ENCODE measurements around the gene EHMT1. TPM values are rescaled to one million over a fixed set of nuclear protein-coding genes. Genes with fewer than 3 reads are reported as not detected.

Gene EHMT1
- total RNA-seq, 1 donor from 2014 or later = 159 TPM

- Mint-ChIP-seq H3K27me3 (no peaks in the 10 kb centered on the region), H3K27ac (no peak overlapping the region), H3K4me3 (ENCODE audit: low read depth) (no peak overlapping the region), H3K36me3 (ENCODE audit: insufficient read depth) (peaks cover 10% of the 10 kb centered on the region), H3K9me3 (ENCODE audit: low read depth) (no peaks in the 10 kb centered on the region), H3K4me1 (ENCODE audit: low read depth) (peaks cover 4% of the 10 kb centered on the region)
- TF ChIP-seq CTCF (IDR thresholded peaks at IDR 0.05; ENCODE audit: unreplicated experiment) = no peak
- DNase-seq (ENCODE audit: low spot score, unreplicated experiment) = no peak
Observed at GRCh38 chr9:137639303-137640051, 20.7 kb downstream of the EHMT1 start.

- Mint-ChIP-seq H3K36me3 (ENCODE audit: insufficient read depth) (peaks cover 15% of the 10 kb centered on the region), H3K27ac (no peak overlapping the region), H3K27me3 (no peaks in the 10 kb centered on the region), H3K4me3 (ENCODE audit: low read depth) (no peak overlapping the region), H3K9me3 (ENCODE audit: low read depth) (no peaks in the 10 kb centered on the region), H3K4me1 (ENCODE audit: low read depth) (peaks cover 10% of the 10 kb centered on the region)
- no peak for TF ChIP-seq CTCF (IDR thresholded peaks at IDR 0.05; ENCODE audit: unreplicated experiment)
- no peak for DNase-seq (ENCODE audit: low spot score, unreplicated experiment)
Observed at GRCh38 chr9:137640862-137641261, 22.1 kb downstream of the EHMT1 start.

GRCh38 chr9:137642118-137642601 is 23.4 kb downstream of the EHMT1 start:
- no peak for TF ChIP-seq CTCF (IDR thresholded peaks at IDR 0.05; ENCODE audit: unreplicated experiment)
- H3K36me3 Mint-ChIP-seq (ENCODE audit: insufficient read depth) = peaks cover 16% of the 10 kb centered on the region
- no peaks in the 10 kb centered on the region for H3K9me3 Mint-ChIP-seq (ENCODE audit: low read depth)
- H3K27ac Mint-ChIP-seq = no peak overlapping the region
- peaks cover 16% of the 10 kb centered on the region for H3K4me1 Mint-ChIP-seq (ENCODE audit: low read depth)
- no peak overlapping the region for H3K4me3 Mint-ChIP-seq (ENCODE audit: low read depth)
- H3K27me3 Mint-ChIP-seq = no peaks in the 10 kb centered on the region
- DNase-seq (ENCODE audit: low spot score, unreplicated experiment) = no peak

GRCh38 chr9:137642892-137643291 is 24.1 kb downstream of the EHMT1 start:
- DNase-seq (ENCODE audit: low spot score, unreplicated experiment) = no peak

GRCh38 chr9:137643921-137644320 is 25.1 kb downstream of the EHMT1 start:
- Mint-ChIP-seq H3K4me1 (ENCODE audit: low read depth) (peaks cover 17% of the 10 kb centered on the region), H3K9me3 (ENCODE audit: low read depth) (no peaks in the 10 kb centered on the region), H3K36me3 (ENCODE audit: insufficient read depth) (peaks cover 16% of the 10 kb centered on the region), H3K4me3 (ENCODE audit: low read depth) (no peak overlapping the region), H3K27me3 (no peaks in the 10 kb centered on the region), H3K27ac (no peak overlapping the region)
- no peak for DNase-seq (ENCODE audit: low spot score, unreplicated experiment)
- no peak for TF ChIP-seq CTCF (IDR thresholded peaks at IDR 0.05; ENCODE audit: unreplicated experiment)

More at GRCh38 chr9:137642892-137643291, 24.1 kb downstream of the EHMT1 start:
- H3K9me3 Mint-ChIP-seq (ENCODE audit: low read depth) = no peaks in the 10 kb centered on the region
- peaks cover 16% of the 10 kb centered on the region for H3K36me3 Mint-ChIP-seq (ENCODE audit: insufficient read depth)
- TF ChIP-seq CTCF (IDR thresholded peaks at IDR 0.05; ENCODE audit: unreplicated experiment) = no peak
- H3K4me3 Mint-ChIP-seq (ENCODE audit: low read depth) = no peak overlapping the region
- H3K27ac Mint-ChIP-seq = no peak overlapping the region
- peaks cover 17% of the 10 kb centered on the region for H3K4me1 Mint-ChIP-seq (ENCODE audit: low read depth)
- no peaks in the 10 kb centered on the region for H3K27me3 Mint-ChIP-seq
